H1 (cell line): ENCODE measurements around the gene TPRN. TPM values are rescaled to one million over a fixed set of nuclear protein-coding genes. Genes with fewer than 3 reads are reported as not detected.
A peak's percentile ranks its signal among the peaks of the same experiment; 100 is the strongest.

Experiments used
- CBX8 ChIP-seq: fragments of 300-800, 300-1000 bp; sonication (generic); IDR thresholded peaks from 2 replicates; pipeline ENCODE4 v1.7.1; 2016; ENCODE audit warnings: low read depth, low read length, borderline replicate concordance
- CHD1 ChIP-seq: IDR thresholded peaks from 2 replicates; pipeline ENCODE4 v1.6.1; 2012; ENCODE audit warnings: low read depth, low read length, improper control_type of control experiment
- CTCF ChIP-seq, 3 experiments: IDR thresholded peaks; 1 replicate in 2 of 3; 2 replicates in 1 of 3; pipeline versions ENCODE4 v1.5.1 to v1.6.1; 2011; ENCODE audit warnings: low read length in 3 of 3, mild to moderate bottlenecking in 3 of 3, inconsistent platforms in 2 of 3, low read depth in 1 of 3, moderate library complexity in 1 of 3; ENCODE audit not compliant: insufficient read depth in 1 of 3; ENCODE audit errors: control extremely low read depth in 1 of 3
- E2F6 ChIP-seq: IDR thresholded peaks from 2 replicates; pipeline ENCODE4 v1.6.1; 2012; ENCODE audit warnings: inconsistent platforms
- EZH2 ChIP-seq: fragments of 200-600 bp; sonication (generic); IDR thresholded peaks from 2 replicates; pipeline ENCODE4 v1.7.1; 2012; ENCODE audit warnings: low read depth, mild to moderate bottlenecking, moderate library complexity, low read length, inconsistent platforms; ENCODE audit not compliant: severe bottlenecking
- GABPA ChIP-seq: IDR thresholded peaks from 2 replicates; pipeline ENCODE4 v1.6.1; 2011; ENCODE audit warnings: mild to moderate bottlenecking, low read length, moderate library complexity, borderline replicate concordance; ENCODE audit not compliant: insufficient read depth
- GTF2F1 ChIP-seq: IDR thresholded peaks from 2 replicates; pipeline ENCODE4 v1.6.1; 2012; ENCODE audit warnings: low read depth, low read length, improper control_type of control experiment, borderline replicate concordance
- JUN ChIP-seq: IDR thresholded peaks from 2 replicates; pipeline ENCODE4 v1.6.1; 2011; ENCODE audit warnings: low read depth, mild to moderate bottlenecking, improper control_type of control experiment, low read length
- PHF8 ChIP-seq: fragments of 200-600 bp; sonication (generic); conservative IDR thresholded peaks from 2 replicates; pipeline ENCODE4 v1.7.1; 2012; ENCODE audit warnings: low read depth, mild to moderate bottlenecking, inconsistent platforms, low read length, moderate library complexity
- POU5F1 ChIP-seq: IDR thresholded peaks from 2 replicates; pipeline ENCODE4 v1.6.1; 2011; ENCODE audit warnings: low read depth, mild to moderate bottlenecking, low read length, moderate library complexity
- RAD21 ChIP-seq, 2 experiments: IDR thresholded peaks in 1 of 2; conservative IDR thresholded peaks in 1 of 2; 2 replicates each; pipeline ENCODE4 v1.6.1; 2011; ENCODE audit warnings: low read depth in 2 of 2, low read length in 2 of 2, improper control_type of control experiment in 1 of 2, inconsistent platforms in 1 of 2, mild to moderate bottlenecking in 1 of 2, moderate library complexity in 1 of 2
- RFX5 ChIP-seq: IDR thresholded peaks from 2 replicates; pipeline ENCODE4 v1.6.1; 2011; ENCODE audit warnings: low read depth, low read length, improper control_type of control experiment, borderline replicate concordance
- SP4 ChIP-seq: IDR thresholded peaks from 2 replicates; pipeline ENCODE4 v1.6.1; 2012; ENCODE audit warnings: low read length, inconsistent platforms
- SUZ12 ChIP-seq: fragments of 200-600 bp; sonication (generic); IDR thresholded peaks from 2 replicates; pipeline ENCODE4 v1.6.1; 2012; ENCODE audit warnings: mild to moderate bottlenecking, inconsistent platforms, low read length, moderate library complexity, mixed read lengths
- TAF1 ChIP-seq: IDR thresholded peaks from 2 replicates; pipeline ENCODE4 v1.6.1; 2011; ENCODE audit warnings: mild to moderate bottlenecking, low read depth, low read length
- TBP ChIP-seq: IDR thresholded peaks from 2 replicates; pipeline ENCODE4 v1.6.1; 2011; ENCODE audit warnings: low read depth, low read length, improper control_type of control experiment
- USF2 ChIP-seq: IDR thresholded peaks from 2 replicates; pipeline ENCODE4 v1.6.1; 2011; ENCODE audit warnings: low read length, improper control_type of control experiment
- polyA plus RNA-seq, 7 experiments: library from polyadenylated mRNA; depleted of rRNA in 3 of 7; stranded (reverse) in 5 of 7; unstranded in 2 of 7; fragments of >200 nt in 5 of 7; fragments of 200-250 nt in 2 of 7; gene quantifications; 1 replicate in 5 of 7; 2 replicates in 1 of 7; 4 replicates in 1 of 7; pipeline versions ENCODE4 v1.2.1 to v1.2.3, GENCODE V29; 2011 to 2013; ENCODE audit warnings: missing spikeins in 2 of 7, mixed read lengths in 2 of 7
- total RNA-seq: library from RNA; stranded (reverse); fragmentation: NEBNext Ultra II Directional; extraction: Animal tissue kit (Norgen Biotek cat#: 25700); gene quantifications from 2 replicates; pipeline ENCODE4 v1.2.1, GENCODE V29; 2021

TPRN gene
- total and polyA plus RNA-seq, 2 of the 8 experiments (the other 6 are each of a cell fraction or from before 2014, with no cell fraction given): 9.7 to 23.2 TPM

- TF ChIP-seq CTCF (IDR thresholded peaks at IDR 0.05; ENCODE audit: control extremely low read depth in 1 of 3, insufficient read depth in 1 of 3, low read depth in 1 of 3, low read length in 3 of 3): no peak
- peak; percentile 83 for TF ChIP-seq E2F6
- no peak; a peak in 1 of 4 replicates for TF ChIP-seq RAD21 (IDR thresholded peaks at IDR 0.05 in 1 of 2, conservative IDR thresholded peaks at IDR 0.05 in 1 of 2; ENCODE audit: low read depth in 2 of 2, low read length in 2 of 2)
- no peak for TF ChIP-seq JUN
- TF ChIP-seq PHF8: no peak
- TF ChIP-seq CBX8: no peak
- TF ChIP-seq EZH2: peak; percentile 65
- no peak for TF ChIP-seq GTF2F1
- no peak for TF ChIP-seq CHD1
- peak; percentile 77 for TF ChIP-seq SUZ12
- TF ChIP-seq TAF1: peak; percentile 63; the same call in 1 of the 2 replicates
- no peak for TF ChIP-seq POU5F1
- no peak for TF ChIP-seq RFX5
- TF ChIP-seq USF2: no peak
- TF ChIP-seq TBP: no peak; the same call in 1 of the 2 replicates
- TF ChIP-seq GABPA: peak; percentile 59
- TF ChIP-seq SP4: no peak
Measured at GRCh38 chr9:137168904-137169856, 31.4 kb downstream of the TPRN start (continued).
